GM13976 (cell line): ENCODE results near the gene WNK2.
"Not testable (repeated sequence)": the region's sequence is repeated elsewhere in the genome, so short reads cannot be mapped to it uniquely, and the experiment has no call there.

Experiments
- DNase-seq: peaks from one replicate; pipeline ENCODE4 v3.0.0; 2012; ENCODE audit warnings: low spot score
- CTCF ChIP-seq: IDR thresholded peaks from 2 replicates; pipeline ENCODE4 v1.5.1; 2012; ENCODE audit warnings: borderline replicate concordance, mild to moderate bottlenecking; ENCODE audit not compliant: insufficient read depth; ENCODE audit errors: extremely low read depth, missing control alignments, control extremely low read depth
- in situ Hi-C: fragments of 300-500 bp; cut with MboI; formaldehyde crosslinking; loops from one replicate; pipeline ENCODE4 v1.12.0; 2022; ENCODE audit warnings: low sequenced_read_pairs, mixed read lengths, inconsistent platforms; ENCODE audit not compliant: unreplicated experiment

The WNK2 gene

GRCh38 chr9:93247099-93247865 is 63.3 kb downstream of the WNK2 start:
- no peak for DNase-seq

GRCh38 chr9:93247892-93248291 is 64.0 kb downstream of the WNK2 start:
- in situ Hi-C loops, result no loop called here
- DNase-seq, result no peak

More at GRCh38 chr9:93247099-93247865, 63.3 kb downstream of the WNK2 start:
- TF ChIP-seq CTCF, result no peak
- in situ Hi-C loops, result no loop called here

GRCh38 chr9:93248386-93249040 is 64.6 kb downstream of the WNK2 start:
- in situ Hi-C loops, result no loop called here
- TF ChIP-seq CTCF, result no peak
- no peak for DNase-seq

More at GRCh38 chr9:93247892-93248291, 64.0 kb downstream of the WNK2 start:
- no peak for TF ChIP-seq CTCF

GRCh38 chr9:93250185-93250584 is 66.2 kb downstream of the WNK2 start:
- DNase-seq, result no peak
- in situ Hi-C loops, result no loop called here
- no peak for TF ChIP-seq CTCF

- DNase-seq, in situ Hi-C loops: not testable (repeated sequence)
Observed at GRCh38 chr9:93251309-93251708, 67.4 kb downstream of the WNK2 start.

- in situ Hi-C loops, result no loop called here
- DNase-seq, result no peak
- TF ChIP-seq CTCF, result no peak
Observed at GRCh38 chr9:93252116-93252780, 68.3 kb downstream of the WNK2 start.
